Measurements from ENCODE around the gene ZNF107.
"Not testable (repeated sequence)": the region's sequence is repeated elsewhere in the genome, so short reads cannot be mapped to it uniquely, and the experiment has no call there.

ZNF107 gene

GRCh38 chr7:64651203-64651602, 14.7 kb upstream of the ZNF107 start:
- DNase-seq (ENCODE audit: low read depth): no peak

- DNase-seq (ENCODE audit: low read depth): no peak
Observed at GRCh38 chr7:64651632-64652165, 14.2 kb upstream of the ZNF107 start.

- no peak for DNase-seq (ENCODE audit: low read depth)
Observed at GRCh38 chr7:64653721-64654401, 12.1 kb upstream of the ZNF107 start.

GRCh38 chr7:64654796-64655548, 11.0 kb upstream of the ZNF107 start:
- DNase-seq (ENCODE audit: low read depth): no peak

GRCh38 chr7:64655811-64656210, 10.1 kb upstream of the ZNF107 start:
- no peak for DNase-seq (ENCODE audit: low read depth)

GRCh38 chr7:64656489-64656888, 9.4 kb upstream of the ZNF107 start:
- DNase-seq (ENCODE audit: low read depth): no peak

- not testable (repeated sequence) for DNase-seq (ENCODE audit: low read depth)
Observed at GRCh38 chr7:64662091-64662490, 3.8 kb upstream of the ZNF107 start.

- no peak for DNase-seq (ENCODE audit: low read depth)
Observed at GRCh38 chr7:64666663-64667050, 724 bp downstream of the ZNF107 start.

GRCh38 chr7:64667311-64667710, 1.4 kb downstream of the ZNF107 start:
- DNase-seq (ENCODE audit: low read depth): no peak

GRCh38 chr7:64672414-64672813, 6.5 kb downstream of the ZNF107 start:
- no peak for DNase-seq (ENCODE audit: low read depth)

- DNase-seq (ENCODE audit: low read depth): no peak
Observed at GRCh38 chr7:64685091-64685490, 19.2 kb downstream of the ZNF107 start.

GRCh38 chr7:64685741-64686140, 19.8 kb downstream of the ZNF107 start:
- DNase-seq (ENCODE audit: low read depth): no peak

GRCh38 chr7:64686493-64687184, 20.7 kb downstream of the ZNF107 start:
- DNase-seq (ENCODE audit: low read depth): no peak

- no peak for DNase-seq (ENCODE audit: low read depth)
Observed at GRCh38 chr7:64687249-64687648, 21.3 kb downstream of the ZNF107 start.

GRCh38 chr7:64688988-64689387, 23.1 kb downstream of the ZNF107 start:
- no peak for DNase-seq (ENCODE audit: low read depth)

GRCh38 chr7:64691831-64692230, 25.9 kb downstream of the ZNF107 start:
- no peak for DNase-seq (ENCODE audit: low read depth)

- not testable (repeated sequence) for DNase-seq (ENCODE audit: low read depth)
Observed at GRCh38 chr7:64697863-64698262, 31.9 kb downstream of the ZNF107 start.

GRCh38 chr7:64706625-64707292, 40.8 kb downstream of the ZNF107 start:
- DNase-seq (ENCODE audit: low read depth): no peak

- not testable (repeated sequence) for DNase-seq (ENCODE audit: low read depth)
Observed at GRCh38 chr7:64717896-64718295, 52.0 kb downstream of the ZNF107 start.

GRCh38 chr7:64729089-64729848, 63.3 kb downstream of the ZNF107 start:
- DNase-seq (ENCODE audit: low read depth): no peak

- no peak for DNase-seq (ENCODE audit: low read depth)
Observed at GRCh38 chr7:64733550-64734240, 67.8 kb downstream of the ZNF107 start.

Measured in non-pigmented ciliary epithelial cell (primary cell).